Endothelial cell of umbilical vein (primary cell): ENCODE data around the gene PDE11A. TPM values are rescaled to one million over a fixed set of nuclear protein-coding genes. Genes with fewer than 3 reads are reported as not detected.

Experiments used
- BruUV-seq: library from RNA; stranded (reverse); fragments of 400-500 nt; replicated peaks from 2 replicates; lab custom pipeline; 2021; lab: Mats Ljungman, UMichigan
- CTCF ChIA-PET: fragments of 300-600, 350-600 bp; sonication (Branson Sonifier 250); formaldehyde crosslinking; loops from one replicate; lab custom pipeline; 2021; ENCODE audit warnings: antibody characterized with exemption, inconsistent platforms; lab: Charles Lee
- POLR2A ChIA-PET: fragments of 300-600, 350-600 bp; sonication (Branson Sonifier 250); formaldehyde crosslinking; loops from one replicate; lab custom pipeline; 2021; ENCODE audit warnings: antibody characterized with exemption, inconsistent platforms; lab: Charles Lee
- DNase-seq: peaks from one replicate; pipeline ENCODE4 v3.0.0-alpha.2; 2011; ENCODE audit warnings: low read depth, low spot score
- FAIRE-seq: peaks from 2 replicates; lab custom pipeline; 2011; peaks lifted over from hg19 to GRCh38; lab: Jason Lieb, UNC
- H2AFZ ChIP-seq: 2 replicates; pipeline ENCODE4 v1.6.0; 2012; ENCODE audit warnings: low read depth, low read length, control low read depth, inconsistent platforms
- H3K27ac ChIP-seq: 2 replicates; pipeline ENCODE4 v1.5.1; 2011; ENCODE audit warnings: low read depth, mild to moderate bottlenecking, control low read depth, low read length, moderate library complexity; ENCODE audit not compliant: insufficient read depth
- H3K27me3 ChIP-seq, 2 experiments: 2 replicates each; pipeline versions ENCODE4 v1.6.0 to v1.6.1; 2011; ENCODE audit warnings: low read length in 2 of 2, mixed read lengths in 1 of 2; ENCODE audit not compliant: control insufficient read depth in 2 of 2, insufficient read depth in 2 of 2
- H3K36me3 ChIP-seq, 2 experiments: 2 replicates in 1 of 2; 3 replicates in 1 of 2; pipeline ENCODE4 v1.5.1; 2011; ENCODE audit warnings: low read length in 2 of 2, mild to moderate bottlenecking in 1 of 2, moderate library complexity in 1 of 2; ENCODE audit not compliant: control insufficient read depth in 2 of 2, insufficient read depth in 2 of 2; ENCODE audit errors: extremely low read depth in 1 of 2
- H3K4me1 ChIP-seq: 3 replicates; pipeline ENCODE4 v1.5.1; 2011; ENCODE audit warnings: mild to moderate bottlenecking, low read length; ENCODE audit not compliant: control insufficient read depth, insufficient read depth; ENCODE audit errors: extremely low read depth
- H3K4me2 ChIP-seq: 2 replicates; pipeline ENCODE4 v1.6.1; 2011; ENCODE audit warnings: low read length, control low read depth, mixed read lengths; ENCODE audit not compliant: insufficient read depth
- H3K4me3 ChIP-seq, 3 experiments: fragments of 200-600 bp in 1 of 3; sonication (generic), shearing (Covaris generic) in 1 of 3; replicated peaks in 1 of 3; 2 replicates each; pipeline ENCODE4 v1.5.1; 2011 to 2016; ENCODE audit warnings: control low read depth in 3 of 3, low read length in 3 of 3, mild to moderate bottlenecking in 2 of 3, inconsistent platforms in 1 of 3, low read depth in 1 of 3, moderate library complexity in 1 of 3; ENCODE audit not compliant: insufficient read depth in 1 of 3
- H3K79me2 ChIP-seq: 2 replicates; pipeline ENCODE4 v1.6.0; 2012; ENCODE audit warnings: low read length, inconsistent platforms; ENCODE audit not compliant: control insufficient read depth, insufficient read depth
- H3K9ac ChIP-seq: replicated peaks from 2 replicates; pipeline ENCODE3; 2011; ENCODE audit warnings: low read length, control low read depth; ENCODE audit not compliant: insufficient read depth; ENCODE audit errors: extremely low read depth
- H3K9me1 ChIP-seq: replicated peaks from 3 replicates; pipeline ENCODE4 v1.6.0; 2011; ENCODE audit warnings: mild to moderate bottlenecking, low read length; ENCODE audit not compliant: control insufficient read depth, insufficient read depth; ENCODE audit errors: extremely low read depth
- H3K9me3 ChIP-seq: replicated peaks from 2 replicates; pipeline ENCODE4 v1.5.1; 2012; ENCODE audit warnings: low read length, inconsistent platforms; ENCODE audit not compliant: control insufficient read depth, insufficient read depth
- H4K20me1 ChIP-seq: replicated peaks from 2 replicates; pipeline ENCODE3; 2011; ENCODE audit warnings: mild to moderate bottlenecking, low read length; ENCODE audit not compliant: control insufficient read depth, insufficient read depth; ENCODE audit errors: extremely low read depth
- EZH2 ChIP-seq: IDR thresholded peaks from 2 replicates; pipeline ENCODE4 v1.6.1; 2012; ENCODE audit warnings: borderline replicate concordance, low read depth, mild to moderate bottlenecking, moderate library complexity, low read length, inconsistent platforms; ENCODE audit not compliant: severe bottlenecking
- FOS ChIP-seq: IDR thresholded peaks from 2 replicates; pipeline ENCODE4 v1.6.1; 2011; ENCODE audit warnings: mild to moderate bottlenecking, low read length, moderate library complexity, borderline replicate concordance; ENCODE audit not compliant: insufficient read depth
- GATA2 ChIP-seq: IDR thresholded peaks from 2 replicates; pipeline ENCODE4 v1.7.0; 2011; ENCODE audit warnings: low read depth, mild to moderate bottlenecking, moderate library complexity, mixed read lengths, low read length; ENCODE audit not compliant: insufficient read length, insufficient read depth
- JUN ChIP-seq: IDR thresholded peaks from 2 replicates; pipeline ENCODE4 v1.6.1; 2011; ENCODE audit warnings: borderline replicate concordance, low read depth; ENCODE audit not compliant: insufficient read length, insufficient read depth
- MYC ChIP-seq: IDR thresholded peaks from one replicate; pipeline ENCODE4 v1.6.1; 2011; ENCODE audit warnings: mild to moderate bottlenecking, low read depth, low read length
- POLR2A ChIP-seq: IDR thresholded peaks from 2 replicates; pipeline ENCODE4 v1.6.1; 2012; ENCODE audit warnings: low read depth, mild to moderate bottlenecking, control low read depth, low read length
- POLR2AphosphoS5 ChIP-seq: IDR thresholded peaks from 2 replicates; pipeline ENCODE4 v1.6.1; 2012; ENCODE audit warnings: low read depth, mild to moderate bottlenecking, control low read depth, low read length, moderate library complexity; ENCODE audit not compliant: insufficient read depth
- dilution Hi-C: fragments of 300-500 bp; cut with MboI; formaldehyde crosslinking; loops from one replicate; pipeline ENCODE4 v1.15.0; 2019; ENCODE audit warnings: low sequenced_read_pairs; ENCODE audit not compliant: extremely low pct_ligation_motif_present
- intact Hi-C: fragments of 100-400 bp; cut with micrococcal nuclease; formaldehyde crosslinking; loops from one replicate; pipeline ENCODE4 v1.10.0; 2022
- polyA plus RNA-seq, 4 experiments: library from polyadenylated mRNA; depleted of rRNA in 3 of 4; stranded (reverse) in 3 of 4; unstranded in 1 of 4; fragments of >200 nt; gene quantifications; 2 replicates each; pipeline versions ENCODE4 v1.2.1 to v1.2.3, GENCODE V29; 2011 to 2012; ENCODE audit warnings: missing spikeins in 1 of 4
- total RNA-seq: library from RNA; stranded (reverse); gene quantifications from 2 replicates; pipeline ENCODE4 v1.2.3, GENCODE V29; 2021
- TF ChIP-seq, protein P1 (sequence below): IDR thresholded peaks from 2 replicates; pipeline ENCODE4 v1.6.1; 2011; ENCODE audit not compliant: insufficient read depth, insufficient read length
- TF ChIP-seq, protein P2 (sequence below), 2 donors: IDR thresholded peaks; 1 replicate in 1 of 2; 2 replicates in 1 of 2; pipeline ENCODE4 v1.5.1; 2011; ENCODE audit warnings: low read length in 2 of 2, mild to moderate bottlenecking in 2 of 2, moderate library complexity in 2 of 2, control low read depth in 1 of 2, inconsistent platforms in 1 of 2, low read depth in 1 of 2; ENCODE audit not compliant: insufficient read depth in 1 of 2; ENCODE audit errors: extremely low read depth in 1 of 2

PDE11A gene
- total and polyA plus RNA-seq, 2 donors (not counting 3 experiments of a cell fraction or from before 2014, with no cell fraction given): 0.07 to 0.51 TPM

DNA sequence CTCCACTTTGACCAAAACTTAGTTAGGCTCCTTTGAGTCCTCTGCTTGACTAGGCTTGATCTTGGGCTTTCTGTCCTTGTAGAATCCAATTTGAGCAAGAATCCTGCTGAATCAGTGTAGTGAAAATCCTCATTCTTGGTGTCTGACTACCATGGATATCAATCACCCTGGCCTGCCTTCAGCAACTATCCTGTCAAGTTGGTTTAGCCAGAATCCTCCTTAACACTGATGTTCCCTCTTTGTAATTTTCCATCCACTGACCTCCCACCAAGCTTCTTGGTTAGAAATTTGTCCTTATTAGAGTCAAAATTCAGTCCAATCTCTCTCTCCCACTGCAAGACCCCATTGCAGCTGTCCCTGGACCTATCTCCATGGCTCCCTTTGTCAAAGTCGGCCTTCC, 39.2 kb upstream of the PDE11A start:
- H3K4me1 ChIP-seq: peaks cover 6% of the 10 kb centered on the region
- no TSS peak for BruUV-seq
- peaks cover 3% of the 10 kb centered on the region for H3K79me2 ChIP-seq
- H2AFZ ChIP-seq: no peak overlapping the region
- no peaks in the 10 kb centered on the region for H3K9me1 ChIP-seq
- H3K4me3 ChIP-seq: no peak overlapping the region
- no peak overlapping the region for H3K27ac ChIP-seq
- dilution Hi-C loops (no loop called here), intact Hi-C loops (loop anchor here (1.0 to 5.0 kb wide), 11 partner anchors 39 to 996 kb away; partner anchors contain the start of genes FKBP7, PDE11A, PJVK and PRKRA)
- FAIRE-seq (no peak), DNase-seq (no peak)
- TF ChIP-seq POLR2A (no peak), POLR2AphosphoS5 (no peak), FOS (no peak), EZH2 (no peak), MYC (no peak), JUN (no peak), GATA2 (no peak)
- TF ChIP-seq, protein P1, sequence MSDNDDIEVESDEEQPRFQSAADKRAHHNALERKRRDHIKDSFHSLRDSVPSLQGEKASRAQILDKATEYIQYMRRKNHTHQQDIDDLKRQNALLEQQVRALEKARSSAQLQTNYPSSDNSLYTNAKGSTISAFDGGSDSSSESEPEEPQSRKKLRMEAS: no peak
- TF ChIP-seq, protein P2, sequence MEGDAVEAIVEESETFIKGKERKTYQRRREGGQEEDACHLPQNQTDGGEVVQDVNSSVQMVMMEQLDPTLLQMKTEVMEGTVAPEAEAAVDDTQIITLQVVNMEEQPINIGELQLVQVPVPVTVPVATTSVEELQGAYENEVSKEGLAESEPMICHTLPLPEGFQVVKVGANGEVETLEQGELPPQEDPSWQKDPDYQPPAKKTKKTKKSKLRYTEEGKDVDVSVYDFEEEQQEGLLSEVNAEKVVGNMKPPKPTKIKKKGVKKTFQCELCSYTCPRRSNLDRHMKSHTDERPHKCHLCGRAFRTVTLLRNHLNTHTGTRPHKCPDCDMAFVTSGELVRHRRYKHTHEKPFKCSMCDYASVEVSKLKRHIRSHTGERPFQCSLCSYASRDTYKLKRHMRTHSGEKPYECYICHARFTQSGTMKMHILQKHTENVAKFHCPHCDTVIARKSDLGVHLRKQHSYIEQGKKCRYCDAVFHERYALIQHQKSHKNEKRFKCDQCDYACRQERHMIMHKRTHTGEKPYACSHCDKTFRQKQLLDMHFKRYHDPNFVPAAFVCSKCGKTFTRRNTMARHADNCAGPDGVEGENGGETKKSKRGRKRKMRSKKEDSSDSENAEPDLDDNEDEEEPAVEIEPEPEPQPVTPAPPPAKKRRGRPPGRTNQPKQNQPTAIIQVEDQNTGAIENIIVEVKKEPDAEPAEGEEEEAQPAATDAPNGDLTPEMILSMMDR (IDR thresholded peaks at IDR 0.05; ENCODE audit: extremely low read depth in 1 of 2, insufficient read depth in 1 of 2, low read depth in 1 of 2, low read length in 2 of 2): no peak
- no peak overlapping the region for H3K4me2 ChIP-seq
- no peak overlapping the region for H3K9ac ChIP-seq
- H4K20me1 ChIP-seq: no peaks in the 10 kb centered on the region
- H3K9me3 ChIP-seq: no peaks in the 10 kb centered on the region
- H3K27me3 ChIP-seq: no peaks in the 10 kb centered on the region
- CTCF ChIA-PET: interaction anchor here (0.7 to 3.5 kb wide), 25 partner anchors 8 to 589 kb away, joined by 3 to 59 read pairs (median 4); no protein-coding TSS in a partner anchor
- POLR2A ChIA-PET: interaction anchor here (1.3 kb wide), 1 partner anchor 302 kb away, joined by 5 read pairs; no protein-coding TSS in a partner anchor
- no peaks in the 10 kb centered on the region for H3K36me3 ChIP-seq
